OCI-LY1 (cell line): ENCODE results near the gene NTRK3.

Source experiments
- H2AFZ ChIP-seq: fragments of 200-600 bp; sonication (generic), shearing (Covaris generic); 2 replicates; pipeline ENCODE4 v1.6.0; 2014; ENCODE audit warnings: antibody characterized with exemption, mild to moderate bottlenecking, low read length
- H3F3A ChIP-seq: fragments of 200-600 bp; sonication (generic), shearing (Covaris generic); 2 replicates; pipeline ENCODE4 v1.6.0; 2014; ENCODE audit warnings: mild to moderate bottlenecking, antibody characterized with exemption, low read length, moderate library complexity; ENCODE audit not compliant: insufficient read depth
- H3K27ac ChIP-seq: fragments of 200-600 bp; sonication (generic); 2 replicates; pipeline ENCODE4 v1.5.1; 2014; ENCODE audit warnings: low read length, mixed run types, mild to moderate bottlenecking, low read depth; ENCODE audit not compliant: poor library complexity, severe bottlenecking
- H3K27me3 ChIP-seq: fragments of 200-600 bp; sonication (generic); 2 replicates; pipeline ENCODE4 v1.6.0; 2014; ENCODE audit warnings: antibody characterized with exemption, mild to moderate bottlenecking, low read length, moderate library complexity; ENCODE audit not compliant: insufficient read depth
- H3K36me3 ChIP-seq: fragments of 200-600 bp; sonication (generic); 2 replicates; pipeline ENCODE4 v1.6.1; 2014; ENCODE audit warnings: mild to moderate bottlenecking, antibody characterized with exemption, low read length, moderate library complexity, mixed read lengths; ENCODE audit not compliant: insufficient read depth
- H3K4me1 ChIP-seq: fragments of 200-600 bp; sonication (generic); 2 replicates; pipeline ENCODE4 v1.5.1; 2014; ENCODE audit warnings: mild to moderate bottlenecking, low read length, moderate library complexity; ENCODE audit not compliant: insufficient read depth, severe bottlenecking
- H3K4me2 ChIP-seq: fragments of 200-600 bp; sonication (generic), shearing (Covaris generic); 2 replicates; pipeline ENCODE4 v1.6.1; 2014; ENCODE audit warnings: low read length
- H3K4me3 ChIP-seq: fragments of 200-600 bp; sonication (generic); 2 replicates; pipeline ENCODE4 v1.5.1; 2014; ENCODE audit warnings: low read length, low read depth, mild to moderate bottlenecking, mixed read lengths; ENCODE audit not compliant: poor library complexity, severe bottlenecking
- H3K79me2 ChIP-seq: fragments of 200-600 bp; shearing (Covaris generic); 2 replicates; pipeline ENCODE4 v1.6.1; 2016; ENCODE audit warnings: mixed run types, low read length, mixed read lengths; ENCODE audit not compliant: insufficient read depth
- H3K9ac ChIP-seq: fragments of 200-600 bp; sonication (generic), shearing (Covaris generic); 2 replicates; pipeline ENCODE4 v1.6.1; 2014; ENCODE audit warnings: mild to moderate bottlenecking, low read length, mixed read lengths
- H3K9me2 ChIP-seq: fragments of 200-600 bp; sonication (generic), shearing (Covaris generic); 2 replicates; pipeline ENCODE4 v1.6.1; 2014; ENCODE audit warnings: low read depth, mild to moderate bottlenecking, low read length, mixed read lengths
- H3K9me3 ChIP-seq: fragments of 200-600 bp; shearing (Covaris generic); 2 replicates; pipeline ENCODE4 v1.6.1; 2014; ENCODE audit warnings: low read length, mixed read lengths
- H4K20me1 ChIP-seq: fragments of 200-600 bp; sonication (generic), shearing (Covaris generic); 2 replicates; pipeline ENCODE4 v1.6.0; 2016; ENCODE audit warnings: mild to moderate bottlenecking, low read length; ENCODE audit not compliant: insufficient read depth
- EZH2 ChIP-seq: fragments of 200-600 bp; sonication (generic), shearing (Covaris generic); IDR thresholded peaks from 2 replicates; pipeline ENCODE4 v1.8.0; 2017; ENCODE audit warnings: borderline replicate concordance, mixed run types, mild to moderate bottlenecking, antibody characterized with exemption, low read length, moderate library complexity, mixed read lengths
- TF ChIP-seq, protein P1 (sequence below): fragments of 200-600 bp; sonication (generic), shearing (Covaris generic); IDR thresholded peaks from 2 replicates; pipeline ENCODE4 v1.5.1; 2017; ENCODE audit warnings: mild to moderate bottlenecking, antibody characterized with exemption, low read length, moderate library complexity, mixed read lengths

NTRK3 gene

GRCh38 chr15:88247914-88248313 is 8.6 kb downstream of the NTRK3 start:
- H3K79me2 ChIP-seq = no peaks in the 10 kb centered on the region
- no peaks in the 10 kb centered on the region for H4K20me1 ChIP-seq
- no peak overlapping the region for H3K27ac ChIP-seq
- no peaks in the 10 kb centered on the region for H3K36me3 ChIP-seq
- no peak overlapping the region for H3K4me2 ChIP-seq
- TF ChIP-seq, protein P1, sequence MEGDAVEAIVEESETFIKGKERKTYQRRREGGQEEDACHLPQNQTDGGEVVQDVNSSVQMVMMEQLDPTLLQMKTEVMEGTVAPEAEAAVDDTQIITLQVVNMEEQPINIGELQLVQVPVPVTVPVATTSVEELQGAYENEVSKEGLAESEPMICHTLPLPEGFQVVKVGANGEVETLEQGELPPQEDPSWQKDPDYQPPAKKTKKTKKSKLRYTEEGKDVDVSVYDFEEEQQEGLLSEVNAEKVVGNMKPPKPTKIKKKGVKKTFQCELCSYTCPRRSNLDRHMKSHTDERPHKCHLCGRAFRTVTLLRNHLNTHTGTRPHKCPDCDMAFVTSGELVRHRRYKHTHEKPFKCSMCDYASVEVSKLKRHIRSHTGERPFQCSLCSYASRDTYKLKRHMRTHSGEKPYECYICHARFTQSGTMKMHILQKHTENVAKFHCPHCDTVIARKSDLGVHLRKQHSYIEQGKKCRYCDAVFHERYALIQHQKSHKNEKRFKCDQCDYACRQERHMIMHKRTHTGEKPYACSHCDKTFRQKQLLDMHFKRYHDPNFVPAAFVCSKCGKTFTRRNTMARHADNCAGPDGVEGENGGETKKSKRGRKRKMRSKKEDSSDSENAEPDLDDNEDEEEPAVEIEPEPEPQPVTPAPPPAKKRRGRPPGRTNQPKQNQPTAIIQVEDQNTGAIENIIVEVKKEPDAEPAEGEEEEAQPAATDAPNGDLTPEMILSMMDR = no peak
- TF ChIP-seq EZH2 = no peak
- H3K4me1 ChIP-seq = peaks cover 4% of the 10 kb centered on the region
- no peaks in the 10 kb centered on the region for H3K27me3 ChIP-seq
- H3K9ac ChIP-seq = no peak overlapping the region
- H3K4me3 ChIP-seq = no peak overlapping the region
- H2AFZ ChIP-seq = no peak overlapping the region
- no peaks in the 10 kb centered on the region for H3K9me3 ChIP-seq
- H3F3A ChIP-seq = no peaks in the 10 kb centered on the region
- H3K9me2 ChIP-seq = no peaks in the 10 kb centered on the region

DNA sequence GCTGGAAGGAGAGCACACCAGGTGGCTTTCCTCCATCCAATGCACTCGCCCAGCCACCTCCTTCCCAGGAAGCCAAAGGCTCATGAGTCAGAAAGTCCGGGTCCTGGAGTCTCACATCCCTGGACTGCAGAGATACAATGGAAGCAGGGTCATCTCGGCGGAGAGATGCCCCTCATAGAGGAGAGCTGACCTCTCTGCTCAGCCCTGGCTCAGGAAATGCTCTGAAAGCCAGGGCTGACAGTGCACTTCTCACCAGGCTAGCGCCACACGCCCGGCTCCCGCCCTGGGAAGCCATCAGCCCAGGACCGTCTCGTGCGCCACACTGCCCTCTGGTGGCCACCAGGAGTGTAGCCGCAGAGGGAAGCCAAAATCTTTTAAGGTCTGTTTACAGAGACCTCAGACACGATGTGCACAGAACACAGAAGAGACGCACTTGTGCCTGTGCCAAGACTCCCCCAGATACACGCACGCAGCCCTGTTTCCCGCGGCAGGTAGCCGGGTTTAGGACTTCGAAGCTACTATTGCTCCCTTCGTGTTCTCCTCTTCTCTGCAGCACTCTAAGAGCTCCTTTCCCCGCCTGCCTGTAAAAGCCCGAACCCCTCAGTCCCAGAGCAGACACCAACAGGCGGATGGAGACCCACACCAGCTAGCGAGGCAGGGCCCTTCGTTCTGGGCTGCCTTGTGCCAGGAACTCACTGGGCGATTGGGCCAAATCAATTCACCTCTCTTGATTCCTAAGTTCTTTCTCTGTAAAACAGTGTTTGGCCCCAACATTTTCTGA is 9.7 kb downstream of the NTRK3 start:
- H3K27me3 ChIP-seq = no peaks in the 10 kb centered on the region
- peaks cover 4% of the 10 kb centered on the region for H3K4me1 ChIP-seq
- H3F3A ChIP-seq = no peaks in the 10 kb centered on the region
- no peak overlapping the region for H3K4me3 ChIP-seq
- H3K27ac ChIP-seq = no peak overlapping the region
- H3K9me3 ChIP-seq = no peaks in the 10 kb centered on the region
- TF ChIP-seq, protein P1 = peak; percentile 83
- no peak for TF ChIP-seq EZH2
- no peaks in the 10 kb centered on the region for H3K9me2 ChIP-seq
- no peaks in the 10 kb centered on the region for H4K20me1 ChIP-seq
- H3K79me2 ChIP-seq = no peaks in the 10 kb centered on the region
- peak overlapping the region; percentile 26; the same call in 1 of the 2 replicates for H3K4me2 ChIP-seq
- no peak overlapping the region for H2AFZ ChIP-seq
- H3K36me3 ChIP-seq = no peaks in the 10 kb centered on the region
- no peak overlapping the region for H3K9ac ChIP-seq

DNA sequence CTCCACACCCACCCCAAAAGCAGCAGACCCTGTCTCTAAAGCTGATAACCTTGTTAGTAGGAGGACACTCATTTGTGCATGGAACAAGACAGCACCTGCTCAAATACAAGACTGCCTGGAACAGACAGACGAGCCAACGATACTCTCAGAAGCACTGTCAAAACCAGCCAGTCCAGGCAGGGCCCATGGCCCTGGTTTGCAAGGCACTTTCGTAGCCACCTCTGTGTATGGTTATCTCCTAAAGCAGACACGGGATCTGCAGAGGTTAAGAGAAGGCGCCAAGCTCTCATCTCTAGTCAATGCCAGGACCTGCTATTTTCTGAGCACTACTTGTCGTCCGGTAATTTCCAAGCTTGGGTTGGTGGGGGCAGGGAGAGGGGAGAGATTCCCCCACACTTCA is 10.5 kb downstream of the NTRK3 start:
- Histone ChIP-seq H3K4me2 (no peak overlapping the region), H3K9me2 (no peaks in the 10 kb centered on the region), H3K79me2 (no peaks in the 10 kb centered on the region), H3K4me1 (peaks cover 4% of the 10 kb centered on the region), H2AFZ (no peak overlapping the region), H3K36me3 (no peaks in the 10 kb centered on the region), H3K4me3 (no peak overlapping the region), H3K27ac (no peak overlapping the region), H3K9ac (no peak overlapping the region), H3K27me3 (no peaks in the 10 kb centered on the region), H4K20me1 (no peaks in the 10 kb centered on the region), H3K9me3 (no peaks in the 10 kb centered on the region), H3F3A (no peaks in the 10 kb centered on the region)
- TF ChIP-seq EZH2 = no peak
- TF ChIP-seq, protein P1 = no peak
